ENCODE results near the gene TRDN.

TRDN gene

DNA sequence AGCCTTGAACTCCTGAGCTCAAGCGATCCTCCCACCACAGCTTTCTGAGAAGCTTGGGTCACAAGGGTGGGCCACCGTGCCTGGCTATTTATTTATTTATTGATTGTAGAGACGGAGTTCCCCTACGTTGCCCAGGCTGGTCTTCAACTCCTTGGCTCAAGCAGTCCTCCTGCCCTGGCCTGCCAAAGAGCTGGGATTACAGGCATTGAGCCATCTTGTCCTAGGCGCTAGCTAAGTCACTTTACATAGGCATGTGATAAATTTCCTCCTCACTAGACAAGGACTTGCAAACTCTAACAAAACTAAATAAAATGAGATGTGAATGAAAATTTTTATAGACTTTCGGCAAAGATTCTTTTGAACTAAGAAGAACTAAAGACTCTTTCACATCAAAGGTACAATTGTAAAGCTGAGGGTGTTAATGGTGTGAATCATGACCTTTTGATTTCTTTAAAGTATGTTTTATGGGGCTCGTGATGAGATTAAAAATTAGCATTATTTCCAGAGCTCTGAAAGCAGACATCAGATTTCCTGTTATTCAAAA, 428.7 kb downstream of the TRDN start:
- TF ChIP-seq, protein P1, sequence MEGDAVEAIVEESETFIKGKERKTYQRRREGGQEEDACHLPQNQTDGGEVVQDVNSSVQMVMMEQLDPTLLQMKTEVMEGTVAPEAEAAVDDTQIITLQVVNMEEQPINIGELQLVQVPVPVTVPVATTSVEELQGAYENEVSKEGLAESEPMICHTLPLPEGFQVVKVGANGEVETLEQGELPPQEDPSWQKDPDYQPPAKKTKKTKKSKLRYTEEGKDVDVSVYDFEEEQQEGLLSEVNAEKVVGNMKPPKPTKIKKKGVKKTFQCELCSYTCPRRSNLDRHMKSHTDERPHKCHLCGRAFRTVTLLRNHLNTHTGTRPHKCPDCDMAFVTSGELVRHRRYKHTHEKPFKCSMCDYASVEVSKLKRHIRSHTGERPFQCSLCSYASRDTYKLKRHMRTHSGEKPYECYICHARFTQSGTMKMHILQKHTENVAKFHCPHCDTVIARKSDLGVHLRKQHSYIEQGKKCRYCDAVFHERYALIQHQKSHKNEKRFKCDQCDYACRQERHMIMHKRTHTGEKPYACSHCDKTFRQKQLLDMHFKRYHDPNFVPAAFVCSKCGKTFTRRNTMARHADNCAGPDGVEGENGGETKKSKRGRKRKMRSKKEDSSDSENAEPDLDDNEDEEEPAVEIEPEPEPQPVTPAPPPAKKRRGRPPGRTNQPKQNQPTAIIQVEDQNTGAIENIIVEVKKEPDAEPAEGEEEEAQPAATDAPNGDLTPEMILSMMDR (conservative IDR thresholded peaks at IDR 0.05; ENCODE audit: low read length), result no peak
- DNase-seq (ENCODE audit: low read depth), result no peak
- H3K4me3 ChIP-seq (ENCODE audit: low read length), result no peak overlapping the region

DNA sequence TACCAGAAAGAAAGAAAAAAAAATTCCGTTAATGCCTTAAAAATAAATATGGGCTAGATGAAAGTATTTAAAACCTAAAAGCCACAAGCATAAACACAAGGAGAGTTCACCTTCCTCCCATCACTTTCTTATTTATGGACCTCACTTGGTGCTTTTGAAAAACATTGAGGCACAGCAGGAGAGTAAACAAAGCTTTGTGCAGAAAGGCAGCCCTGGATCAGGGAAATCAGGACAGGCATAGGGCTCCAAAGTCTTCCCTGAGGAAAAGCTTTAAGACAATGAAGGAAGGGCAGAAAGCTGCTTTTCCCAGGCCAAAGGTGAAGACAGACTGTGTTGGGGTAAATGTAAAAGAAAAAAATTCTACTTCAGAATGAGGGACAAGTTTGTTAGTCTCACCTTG, 432.8 kb downstream of the TRDN start:
- no peak for DNase-seq (ENCODE audit: low read depth)
- TF ChIP-seq, protein P1 (conservative IDR thresholded peaks at IDR 0.05; ENCODE audit: low read length), result no peak
- no peak overlapping the region for H3K4me3 ChIP-seq (ENCODE audit: low read length)

DNA sequence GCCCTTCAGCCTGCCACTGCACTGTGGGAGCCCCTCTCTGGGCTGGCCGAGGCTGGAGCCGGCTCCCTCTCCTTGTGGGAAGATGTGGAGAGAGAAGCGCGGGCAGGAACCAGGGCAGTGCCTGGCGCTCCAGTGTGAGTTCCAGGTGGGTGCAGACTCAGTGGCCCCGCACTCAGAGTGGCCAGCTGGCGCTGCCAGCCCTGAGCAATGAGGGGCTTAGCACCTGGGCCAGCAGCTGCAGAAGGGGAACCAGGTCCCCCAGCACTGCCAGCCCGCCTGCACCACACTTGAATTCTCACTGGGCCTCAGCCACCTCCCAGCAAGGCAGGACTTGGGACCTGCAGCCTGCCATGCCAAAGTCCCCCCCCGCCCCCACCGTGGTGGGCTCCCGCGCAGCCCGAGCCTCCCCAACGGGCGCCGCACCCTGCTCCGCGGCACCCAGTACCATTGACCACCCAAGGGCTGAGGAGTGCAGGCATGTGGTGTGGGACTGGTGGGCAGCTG, 434.8 kb downstream of the TRDN start:
- DNase-seq (ENCODE audit: low read depth), result no peak
- TF ChIP-seq, protein P1 (conservative IDR thresholded peaks at IDR 0.05; ENCODE audit: low read length), result no peak
- no peak overlapping the region for H3K4me3 ChIP-seq (ENCODE audit: low read length)

- no peak for DNase-seq (ENCODE audit: low read depth)
- TF ChIP-seq, protein P1 (conservative IDR thresholded peaks at IDR 0.05; ENCODE audit: low read length), result no peak
- H3K4me3 ChIP-seq (ENCODE audit: low read length), result no peak overlapping the region
Observed at GRCh38 chr6:123193298-123193697, 443.5 kb downstream of the TRDN start.

GRCh38 chr6:123189816-123190215, 446.9 kb downstream of the TRDN start:
- TF ChIP-seq, protein P1 (conservative IDR thresholded peaks at IDR 0.05; ENCODE audit: low read length), result no peak

DNA sequence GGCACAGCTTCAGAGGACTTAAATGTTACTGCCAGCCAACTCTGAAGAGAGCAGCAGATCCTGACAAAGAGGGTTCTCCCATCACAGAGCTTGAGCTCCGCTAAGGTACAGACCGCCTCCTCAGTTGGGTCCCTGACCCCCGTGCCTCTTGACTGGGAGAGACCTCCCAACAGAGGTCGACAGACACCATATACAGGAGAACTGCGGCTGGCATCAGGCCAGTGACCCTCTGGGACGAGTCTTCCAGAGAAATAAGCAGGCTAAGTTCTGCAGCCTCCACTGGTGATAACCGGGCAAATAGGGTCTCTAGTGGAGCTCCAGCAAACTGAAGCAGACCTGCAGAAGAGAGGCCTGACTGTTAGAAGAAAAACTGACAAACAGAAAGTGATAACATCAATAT, 453.8 kb downstream of the TRDN start:
- no peak overlapping the region for H3K4me3 ChIP-seq (ENCODE audit: low read length)
- TF ChIP-seq, protein P1 (conservative IDR thresholded peaks at IDR 0.05; ENCODE audit: low read length), result no peak
- no peak for DNase-seq (ENCODE audit: low read depth)

More at GRCh38 chr6:123189816-123190215, 446.9 kb downstream of the TRDN start:
- no peak overlapping the region for H3K4me3 ChIP-seq (ENCODE audit: low read length)
- no peak for DNase-seq (ENCODE audit: low read depth)

DNA sequence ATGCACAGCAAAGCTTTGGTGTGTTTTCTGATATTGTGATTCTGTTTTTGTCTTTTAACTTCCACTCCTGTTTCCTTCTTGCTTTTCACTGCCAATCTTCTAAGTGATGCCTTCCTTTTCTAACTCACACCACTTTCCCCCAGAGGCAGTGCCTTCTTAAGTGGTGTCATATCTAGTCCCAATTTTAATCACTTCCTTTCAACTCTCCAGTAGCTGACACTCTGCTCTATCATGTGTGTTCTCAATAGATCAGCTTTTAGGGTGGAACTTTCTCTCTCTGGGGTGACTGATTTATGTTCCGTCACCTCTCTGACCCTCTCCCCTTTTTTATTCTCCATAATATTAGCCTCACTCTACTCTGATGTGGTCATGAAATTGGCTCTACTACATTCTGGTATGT, 460.0 kb downstream of the TRDN start:
- TF ChIP-seq, protein P1 (conservative IDR thresholded peaks at IDR 0.05; ENCODE audit: low read length), result no peak
- DNase-seq (ENCODE audit: low read depth), result no peak
- no peak overlapping the region for H3K4me3 ChIP-seq (ENCODE audit: low read length)

Measured in AG10803 (cell line).